Posterior cingulate gyrus (tissue), 11 donors: ENCODE data around the gene HBM.
A peak's percentile ranks its signal among the peaks of the same experiment; 100 is the strongest.
"Not testable (repeated sequence)": the region's sequence is repeated elsewhere in the genome, so short reads cannot be mapped to it uniquely, and the experiment has no call there.

Experiments
- DNase-seq, 10 donors: peaks; one replicate each; pipeline versions ENCODE4 v3.0.0 to v3.0.0-alpha.2; 2020 to 2021; ENCODE audit warnings: mixed read lengths in 3 of 10
- intact Hi-C: fragments of 100-400 bp; cut with DNase I; formaldehyde crosslinking; loops from one replicate; pipeline ENCODE4 v1.15.1; 2023

HBM gene

GRCh38 chr16:143456-143855 lies 22.3 kb upstream of the HBM start:
- DNase-seq, result peak in 3 of 10 donors; percentile 7 to 18 (median 12)
- intact Hi-C loops, result no loop called here

- DNase-seq, result peak in 1 of 10 donors; percentile 2
- intact Hi-C loops, result no loop called here
Observed at GRCh38 chr16:144797-145252, 21.0 kb upstream of the HBM start.

- no peak for DNase-seq
- intact Hi-C loops, result no loop called here
Observed at GRCh38 chr16:146646-147045, 19.1 kb upstream of the HBM start.

DNA sequence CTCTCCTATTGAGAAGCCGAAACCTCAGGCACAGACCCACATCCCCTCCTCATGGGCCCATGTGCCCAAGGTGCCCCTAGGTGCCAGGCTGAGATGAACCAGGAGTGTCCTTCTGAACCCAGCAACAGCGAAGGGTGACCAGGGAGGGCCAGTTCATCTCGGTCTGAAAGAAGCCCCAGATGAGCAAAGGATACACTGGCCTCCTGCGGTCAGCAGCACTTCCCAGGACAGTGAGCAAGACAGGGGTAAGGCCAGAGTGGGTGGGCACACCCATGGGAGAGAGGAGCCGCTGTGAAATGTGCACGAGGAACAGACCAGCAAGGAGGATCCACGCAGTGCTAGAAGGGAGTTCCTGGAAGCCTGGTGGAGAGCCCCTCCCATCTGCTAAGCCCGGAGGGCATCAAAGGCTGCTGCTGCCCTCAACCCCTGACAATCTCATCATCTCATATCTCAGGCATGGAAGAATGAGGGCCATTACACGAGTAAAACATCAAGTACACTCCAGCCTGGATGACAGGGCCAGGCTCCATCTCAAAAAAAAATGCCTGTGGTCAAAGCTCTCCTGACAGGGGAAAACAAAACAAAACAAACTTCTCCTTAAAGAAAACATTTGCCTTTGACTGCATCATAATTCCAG lies 16.6 kb upstream of the HBM start:
- intact Hi-C loops, result no loop called here
- peak in 2 of 10 donors; percentile 1 to 49 for DNase-seq

- intact Hi-C loops, result no loop called here
- peak in 3 of 10 donors; percentile 47 to 71 (median 66) for DNase-seq
Observed at GRCh38 chr16:152141-153128, 13.3 kb upstream of the HBM start, which contains the start of gene HBZ. Gene HBZ, plus strand, starts transcription at chr16:152644. Its CDS starts 266 bp downstream, at chr16:152910.

- DNase-seq, intact Hi-C loops: not testable (repeated sequence)
Observed at GRCh38 chr16:153129-153521, 12.7 kb upstream of the HBM start.

- DNase-seq, intact Hi-C loops: not testable (repeated sequence)
Observed at GRCh38 chr16:153550-154216, 12.1 kb upstream of the HBM start.

DNA sequence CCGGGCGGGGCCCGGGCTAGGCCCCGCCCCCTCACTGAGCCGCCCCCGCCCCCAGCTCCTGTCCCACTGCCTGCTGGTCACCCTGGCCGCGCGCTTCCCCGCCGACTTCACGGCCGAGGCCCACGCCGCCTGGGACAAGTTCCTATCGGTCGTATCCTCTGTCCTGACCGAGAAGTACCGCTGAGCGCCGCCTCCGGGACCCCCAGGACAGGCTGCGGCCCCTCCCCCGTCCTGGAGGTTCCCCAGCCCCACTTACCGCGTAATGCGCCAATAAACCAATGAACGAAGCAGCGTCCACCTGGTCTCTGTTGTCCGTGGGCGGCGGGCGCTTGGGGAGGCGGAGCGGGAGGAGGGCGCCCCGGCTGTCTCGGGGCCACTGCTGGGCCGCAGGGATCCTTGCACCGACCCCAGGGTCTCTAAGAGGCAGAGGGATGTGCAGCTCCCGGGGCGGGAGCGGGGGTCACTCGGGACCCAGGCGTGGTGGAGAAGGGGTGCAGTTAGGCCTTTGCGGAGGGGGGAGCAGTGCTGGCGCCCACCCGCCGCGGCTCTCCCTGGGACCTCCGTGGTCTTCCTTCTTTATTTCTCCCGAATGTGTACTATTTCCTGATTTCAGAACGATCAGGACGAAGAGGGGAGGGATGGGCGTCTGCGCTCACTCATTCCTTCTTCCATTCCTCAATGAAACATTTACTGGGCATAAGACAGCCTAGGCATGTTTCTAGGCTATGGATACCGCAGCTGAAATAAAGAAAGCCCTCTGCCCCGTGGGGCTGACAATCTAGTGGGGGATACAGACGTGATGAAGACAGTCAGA lies 11.4 kb upstream of the HBM start:
- intact Hi-C loops, result no loop called here
- peak in 6 of 10 donors; percentile 32 to 89 (median 56) for DNase-seq

- peak in 3 of 10 donors; percentile 26 to 58 (median 28) for DNase-seq
- intact Hi-C loops, result no loop called here
Observed at GRCh38 chr16:155031-155398, 10.8 kb upstream of the HBM start.

- intact Hi-C loops, result no loop called here
Observed at GRCh38 chr16:159136-159849, 6.5 kb upstream of the HBM start.

GRCh38 chr16:160242-160641 lies 5.5 kb upstream of the HBM start:
- intact Hi-C loops, result not testable (repeated sequence)
- peak in 1 of 10 donors; percentile 22 for DNase-seq

More at GRCh38 chr16:159136-159849, 6.5 kb upstream of the HBM start:
- peak in 2 of 10 donors; percentile 20 to 23 for DNase-seq

DNA sequence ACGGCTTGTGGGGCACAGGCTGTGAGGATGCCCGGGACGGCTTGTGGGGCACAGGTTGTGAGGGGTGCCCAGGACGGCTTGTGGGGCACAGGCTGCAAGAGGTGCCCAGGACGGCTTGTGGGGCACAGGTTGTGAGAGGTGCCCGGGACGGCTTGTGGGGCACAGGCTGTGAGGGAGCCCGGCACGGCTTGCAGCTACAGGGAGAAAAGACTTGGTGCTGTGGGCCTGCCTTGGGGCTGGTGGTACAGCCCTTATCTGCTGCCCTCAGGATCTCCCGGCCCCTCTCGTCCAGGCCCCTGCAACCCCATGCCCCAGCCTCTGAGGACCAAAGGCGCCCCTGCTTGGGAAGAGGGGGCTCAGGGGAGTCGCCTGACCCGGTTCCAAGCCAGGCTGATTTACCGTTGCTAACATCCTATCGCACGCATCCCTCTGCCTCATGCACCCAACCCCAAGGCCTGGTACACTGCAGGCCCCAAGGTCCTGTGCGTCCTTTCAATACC lies 5.0 kb upstream of the HBM start:
- intact Hi-C loops, result no loop called here
- DNase-seq, result peak in 1 of 10 donors; percentile 10

DNA sequence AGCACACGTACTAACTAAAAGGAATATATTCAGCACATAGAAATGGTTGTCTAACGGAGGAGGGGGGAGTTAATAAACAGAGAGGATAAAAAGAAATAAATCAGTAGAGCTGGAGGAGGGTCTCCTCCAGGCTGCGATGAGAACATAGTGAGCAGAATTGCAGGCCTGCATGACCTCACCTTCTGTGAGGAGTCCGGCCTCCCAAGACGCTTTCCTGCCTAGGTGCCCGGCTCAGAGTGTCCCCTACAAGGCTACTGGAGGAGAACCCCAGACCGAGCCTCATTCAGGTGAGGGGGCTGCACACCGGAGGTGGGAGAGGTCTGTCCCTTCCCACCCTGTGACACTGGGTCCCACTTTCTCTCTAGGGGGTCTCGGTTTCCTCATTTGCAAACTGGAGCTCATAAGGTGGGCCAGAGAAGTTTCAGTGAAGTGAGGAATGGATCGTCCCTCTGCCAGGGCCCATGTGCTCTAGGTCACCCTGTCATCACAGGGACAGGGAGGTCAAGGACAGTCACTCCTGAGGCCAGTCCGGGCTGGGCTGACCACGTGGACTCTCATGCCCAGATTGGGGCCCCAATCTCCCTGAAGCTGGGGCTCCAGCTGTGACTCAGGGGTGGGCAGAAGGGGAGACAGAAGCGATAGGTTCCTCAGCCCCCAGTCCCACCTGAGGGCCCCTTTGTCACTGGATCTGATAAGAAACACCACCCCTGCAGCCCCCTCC lies 3.3 kb upstream of the HBM start:
- peak in 2 of 10 donors; percentile 51 to 59 for DNase-seq
- intact Hi-C loops, result no loop called here

GRCh38 chr16:163139-163538 lies 2.6 kb upstream of the HBM start:
- intact Hi-C loops, result not testable (repeated sequence)
- peak in 1 of 10 donors; percentile 24 for DNase-seq

DNA sequence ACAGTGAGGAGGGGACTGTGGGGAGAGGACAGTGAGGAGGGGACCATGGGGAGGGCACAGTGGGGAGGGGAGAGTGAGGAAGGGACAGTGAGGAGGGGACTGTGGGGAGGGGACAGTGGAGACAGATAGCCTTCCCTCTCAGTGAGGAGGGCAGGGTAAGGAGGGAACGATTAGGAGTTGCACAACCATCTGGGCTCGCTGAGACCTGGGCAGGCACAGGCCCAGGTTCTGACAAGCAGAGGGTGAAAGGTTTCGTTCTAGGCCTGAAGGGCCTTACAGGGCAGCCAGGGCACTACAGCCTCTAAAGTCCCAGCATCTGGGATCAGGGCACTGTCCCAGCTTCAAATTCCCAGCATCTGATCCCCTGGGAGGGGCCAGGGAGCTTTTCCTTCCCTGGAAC lies 2.1 kb upstream of the HBM start:
- DNase-seq, intact Hi-C loops: not testable (repeated sequence)

DNA sequence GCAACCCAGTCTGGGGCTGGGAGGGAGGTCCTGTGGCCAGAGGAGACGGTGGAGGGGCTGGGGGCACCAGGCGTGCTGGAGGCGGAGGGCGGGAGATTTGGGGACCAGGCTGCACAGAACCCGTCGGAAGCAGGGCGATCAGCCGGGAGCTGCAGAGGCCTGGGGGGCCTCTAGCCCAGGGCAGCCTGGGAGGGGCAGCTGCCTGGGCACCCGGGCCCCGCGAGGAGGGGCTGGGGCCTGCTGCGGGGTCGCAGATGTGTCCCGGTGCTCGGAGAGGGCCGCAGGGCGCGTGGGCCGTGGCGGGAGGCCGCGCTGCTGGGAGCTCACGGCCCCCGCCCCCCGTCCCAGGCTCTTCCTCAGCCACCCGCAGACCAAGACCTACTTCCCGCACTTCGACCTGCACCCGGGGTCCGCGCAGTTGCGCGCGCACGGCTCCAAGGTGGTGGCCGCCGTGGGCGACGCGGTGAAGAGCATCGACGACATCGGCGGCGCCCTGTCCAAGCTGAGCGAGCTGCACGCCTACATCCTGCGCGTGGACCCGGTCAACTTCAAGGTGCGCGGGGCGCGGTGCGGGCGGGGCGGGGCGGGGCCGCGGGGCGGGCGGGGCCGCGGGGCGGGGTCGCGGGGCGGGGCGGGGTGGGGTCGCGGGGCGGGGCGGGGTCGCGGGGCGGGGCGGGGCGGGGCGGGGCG lies 1.5 kb upstream of the HBM start:
- DNase-seq, intact Hi-C loops: not testable (repeated sequence)

DNA sequence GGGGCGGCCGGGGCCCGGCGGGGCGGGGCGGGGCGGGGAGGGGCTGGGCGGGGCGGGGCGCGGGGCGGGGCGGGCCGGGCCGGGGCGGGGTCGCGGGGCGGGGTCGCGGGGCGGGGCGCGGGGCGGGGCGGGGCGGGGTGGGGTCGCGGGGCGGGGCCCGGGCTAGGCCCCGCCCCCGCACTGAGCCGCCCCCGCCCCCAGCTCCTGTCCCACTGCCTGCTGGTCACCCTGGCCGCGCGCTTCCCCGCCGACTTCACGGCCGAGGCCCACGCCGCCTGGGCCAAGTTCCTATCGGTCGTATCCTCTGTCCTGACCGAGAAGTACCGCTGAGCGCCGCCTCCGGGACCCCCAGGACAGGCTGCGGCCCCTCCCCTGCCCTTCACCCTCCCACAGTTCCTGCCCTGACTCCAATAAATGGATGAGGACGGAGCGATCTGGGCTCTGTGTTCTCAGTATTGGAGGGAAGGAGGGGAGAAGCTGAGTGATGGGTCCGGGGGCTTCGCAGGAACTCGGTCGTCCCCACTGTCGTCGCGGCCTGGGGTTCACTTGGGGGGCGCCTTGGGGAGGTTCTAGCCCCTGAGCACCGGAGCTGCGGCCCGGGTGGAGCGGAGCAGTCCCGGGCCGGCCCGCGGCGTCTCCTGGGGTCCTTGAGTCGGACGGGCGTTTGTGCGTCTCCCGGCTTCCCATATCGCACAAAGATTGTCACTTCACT lies 795 bp upstream of the HBM start:
- peak in 1 of 10 donors; percentile 23 for DNase-seq
- intact Hi-C loops, result no loop called here
